ENCODE data around the gene HBM. TPM values are rescaled to one million over a fixed set of nuclear protein-coding genes. Genes with fewer than 3 reads are reported as not detected.
"Not testable (repeated sequence)": the region's sequence is repeated elsewhere in the genome, so short reads cannot be mapped to it uniquely, and the experiment has no call there.

HBM gene
- total RNA-seq, 2 donors from 2014 or later, result 1.2 TPM; not detected in 1

DNA sequence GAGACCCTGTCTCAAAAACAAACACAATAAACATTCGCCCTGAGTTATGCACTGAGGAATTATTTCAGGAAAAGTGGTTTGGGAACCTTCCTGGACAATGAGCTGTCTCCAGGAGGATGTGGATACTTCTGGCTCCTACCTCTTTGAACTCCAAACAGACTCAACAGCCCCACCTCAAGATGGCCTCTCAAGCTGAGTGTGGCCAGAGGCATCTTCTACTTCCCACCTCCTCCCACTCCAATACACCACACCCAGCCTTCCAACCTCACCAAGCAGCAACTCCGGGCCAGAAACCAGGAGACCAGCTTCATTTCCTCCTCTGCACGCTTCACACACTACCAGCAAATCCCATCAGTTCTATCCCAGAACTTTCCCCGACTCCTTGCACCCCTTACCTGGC lies 26.1 kb downstream of the HBM start:
- Histone ChIP-seq H3K27ac (no peak overlapping the region), H3K9me3 (no peaks in the 10 kb centered on the region), H3K36me3 (peaks cover 95% of the 10 kb centered on the region), H3K4me3 (no peak overlapping the region), H3K27me3 (no peaks in the 10 kb centered on the region), H3K4me1 (no peaks in the 10 kb centered on the region)
- TF ChIP-seq, protein P1, sequence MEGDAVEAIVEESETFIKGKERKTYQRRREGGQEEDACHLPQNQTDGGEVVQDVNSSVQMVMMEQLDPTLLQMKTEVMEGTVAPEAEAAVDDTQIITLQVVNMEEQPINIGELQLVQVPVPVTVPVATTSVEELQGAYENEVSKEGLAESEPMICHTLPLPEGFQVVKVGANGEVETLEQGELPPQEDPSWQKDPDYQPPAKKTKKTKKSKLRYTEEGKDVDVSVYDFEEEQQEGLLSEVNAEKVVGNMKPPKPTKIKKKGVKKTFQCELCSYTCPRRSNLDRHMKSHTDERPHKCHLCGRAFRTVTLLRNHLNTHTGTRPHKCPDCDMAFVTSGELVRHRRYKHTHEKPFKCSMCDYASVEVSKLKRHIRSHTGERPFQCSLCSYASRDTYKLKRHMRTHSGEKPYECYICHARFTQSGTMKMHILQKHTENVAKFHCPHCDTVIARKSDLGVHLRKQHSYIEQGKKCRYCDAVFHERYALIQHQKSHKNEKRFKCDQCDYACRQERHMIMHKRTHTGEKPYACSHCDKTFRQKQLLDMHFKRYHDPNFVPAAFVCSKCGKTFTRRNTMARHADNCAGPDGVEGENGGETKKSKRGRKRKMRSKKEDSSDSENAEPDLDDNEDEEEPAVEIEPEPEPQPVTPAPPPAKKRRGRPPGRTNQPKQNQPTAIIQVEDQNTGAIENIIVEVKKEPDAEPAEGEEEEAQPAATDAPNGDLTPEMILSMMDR (IDR thresholded peaks at IDR 0.05), result no peak
- no peak for DNase-seq (ENCODE audit: low spot score)

DNA sequence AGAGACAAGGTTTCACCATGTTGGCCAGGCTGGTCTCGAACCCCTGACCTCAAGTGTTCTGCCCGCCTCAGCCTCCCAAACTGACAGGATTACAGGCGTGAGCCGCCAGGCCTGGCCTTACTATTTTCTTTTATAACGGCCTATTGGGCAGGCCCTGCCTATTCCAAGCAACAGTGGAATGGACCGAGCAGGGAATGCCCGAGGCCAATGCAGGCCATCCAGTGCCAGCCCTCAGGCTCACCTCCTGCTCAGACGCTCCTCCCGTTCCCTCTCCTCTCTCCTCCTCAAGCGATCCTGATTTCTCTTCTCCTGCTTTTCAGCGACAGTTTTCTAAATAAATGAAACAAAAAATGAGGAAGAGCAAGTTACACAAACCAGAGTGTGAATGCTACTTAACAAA lies 26.9 kb downstream of the HBM start:
- DNase-seq (ENCODE audit: low spot score), result no peak
- no peaks in the 10 kb centered on the region for H3K27me3 ChIP-seq
- TF ChIP-seq, protein P1 (IDR thresholded peaks at IDR 0.05), result no peak
- no peak overlapping the region for H3K4me3 ChIP-seq
- H3K9me3 ChIP-seq, result no peaks in the 10 kb centered on the region
- H3K27ac ChIP-seq, result no peak overlapping the region
- no peaks in the 10 kb centered on the region for H3K4me1 ChIP-seq
- peaks cover 98% of the 10 kb centered on the region for H3K36me3 ChIP-seq

DNA sequence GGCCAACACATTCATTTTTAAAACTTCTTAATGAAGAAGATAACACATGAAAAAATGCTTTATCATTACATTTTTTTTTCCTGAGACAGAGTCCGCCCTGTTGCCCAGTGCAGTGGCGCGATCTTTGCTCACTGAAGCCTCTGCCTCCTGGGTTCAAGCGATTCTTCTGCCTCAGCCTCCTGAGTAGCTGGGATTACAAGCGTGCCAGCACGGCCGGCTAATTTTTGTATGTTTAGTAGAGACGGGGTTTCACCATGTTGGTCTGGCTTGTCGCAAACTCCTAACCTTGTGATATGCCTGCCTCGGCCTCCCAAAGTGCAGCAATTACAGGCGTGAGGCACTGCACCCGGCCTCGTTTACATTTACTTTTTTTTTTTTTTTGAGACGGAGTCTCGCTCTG lies 27.7 kb downstream of the HBM start:
- Histone ChIP-seq H3K36me3 (peaks cover 99% of the 10 kb centered on the region), H3K27me3 (no peaks in the 10 kb centered on the region), H3K4me1 (no peaks in the 10 kb centered on the region), H3K4me3 (no peak overlapping the region), H3K9me3 (no peaks in the 10 kb centered on the region), H3K27ac (no peak overlapping the region)
- TF ChIP-seq, protein P1 (IDR thresholded peaks at IDR 0.05), result no peak
- no peak for DNase-seq (ENCODE audit: low spot score)

DNA sequence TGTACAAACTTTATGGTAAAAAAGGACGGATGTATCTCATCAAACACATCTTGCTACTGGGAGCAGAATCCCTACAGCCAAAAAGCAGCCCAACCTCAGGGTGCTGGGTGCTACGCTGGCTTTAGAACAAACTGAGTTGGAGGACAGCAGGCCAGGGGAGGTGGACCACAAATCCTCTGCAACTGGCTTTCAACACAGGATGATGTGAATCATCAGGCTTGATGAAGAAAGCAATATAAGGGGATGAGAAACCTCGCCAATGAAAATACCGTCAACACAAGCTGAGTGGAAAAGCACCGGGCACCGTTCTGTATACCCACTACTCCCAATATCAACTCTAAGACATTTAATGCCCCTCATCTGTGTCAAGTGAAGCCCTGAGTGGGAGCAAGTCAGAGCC lies 28.7 kb downstream of the HBM start:
- no peaks in the 10 kb centered on the region for H3K27me3 ChIP-seq
- DNase-seq (ENCODE audit: low spot score), result no peak
- H3K9me3 ChIP-seq, result no peaks in the 10 kb centered on the region
- H3K27ac ChIP-seq, result no peak overlapping the region
- no peak overlapping the region for H3K4me3 ChIP-seq
- TF ChIP-seq, protein P1 (IDR thresholded peaks at IDR 0.05), result no peak
- H3K36me3 ChIP-seq, result peaks cover 99% of the 10 kb centered on the region
- no peaks in the 10 kb centered on the region for H3K4me1 ChIP-seq

DNA sequence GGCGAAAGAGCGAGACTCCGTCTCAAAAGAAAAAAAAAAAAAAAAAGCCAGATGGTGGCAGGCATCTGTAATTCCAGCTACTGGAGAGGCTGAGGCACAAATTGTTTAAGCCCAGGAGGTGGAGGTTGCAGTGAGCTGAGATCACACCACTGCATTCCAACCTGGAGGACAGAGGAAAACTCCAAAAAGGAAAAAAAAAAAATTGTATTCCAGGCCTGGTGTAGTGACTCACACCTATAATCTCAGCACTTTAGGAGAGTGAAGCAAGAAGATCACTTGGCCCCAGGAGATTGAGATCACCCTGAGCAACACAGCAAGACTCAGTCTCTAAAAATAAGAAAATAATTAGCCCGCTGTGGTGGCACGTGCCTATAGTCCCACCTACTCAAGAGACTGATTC lies 34.6 kb downstream of the HBM start:
- peaks cover 85% of the 10 kb centered on the region for H3K36me3 ChIP-seq

DNA sequence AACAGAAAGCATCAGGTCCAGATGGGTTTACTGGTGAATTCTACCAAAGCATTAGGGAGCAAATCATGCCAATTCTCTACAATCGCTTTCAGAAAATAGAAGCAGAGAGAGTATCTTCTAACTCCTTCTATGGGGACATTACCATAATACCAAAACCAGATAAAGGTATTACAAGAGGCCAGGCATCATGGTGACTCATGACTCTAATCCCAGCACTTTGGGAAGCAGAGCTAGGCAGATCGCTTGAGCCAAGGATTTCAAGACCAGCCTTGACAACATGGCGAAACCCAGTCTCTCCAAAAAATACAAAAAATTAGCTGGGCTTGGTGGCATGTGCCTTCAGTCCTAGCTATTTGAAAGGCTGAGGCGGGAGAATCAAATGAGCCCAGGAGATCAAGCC lies 37.5 kb downstream of the HBM start:
- no peak for DNase-seq (ENCODE audit: low spot score)
- Histone ChIP-seq H3K27ac (no peak overlapping the region), H3K27me3 (no peaks in the 10 kb centered on the region), H3K36me3 (peaks cover 86% of the 10 kb centered on the region), H3K9me3 (no peaks in the 10 kb centered on the region), H3K4me1 (no peaks in the 10 kb centered on the region), H3K4me3 (no peak overlapping the region)
- TF ChIP-seq, protein P1 (IDR thresholded peaks at IDR 0.05), result no peak

More for the DNA sequence above, 34.6 kb downstream of the HBM start:
- H3K4me1 ChIP-seq, result no peaks in the 10 kb centered on the region
- DNase-seq (ENCODE audit: low spot score), result no peak
- H3K9me3 ChIP-seq, result no peaks in the 10 kb centered on the region
- TF ChIP-seq, protein P1 (IDR thresholded peaks at IDR 0.05), result no peak
- H3K27me3 ChIP-seq, result no peaks in the 10 kb centered on the region
- no peak overlapping the region for H3K4me3 ChIP-seq
- no peak overlapping the region for H3K27ac ChIP-seq

DNA sequence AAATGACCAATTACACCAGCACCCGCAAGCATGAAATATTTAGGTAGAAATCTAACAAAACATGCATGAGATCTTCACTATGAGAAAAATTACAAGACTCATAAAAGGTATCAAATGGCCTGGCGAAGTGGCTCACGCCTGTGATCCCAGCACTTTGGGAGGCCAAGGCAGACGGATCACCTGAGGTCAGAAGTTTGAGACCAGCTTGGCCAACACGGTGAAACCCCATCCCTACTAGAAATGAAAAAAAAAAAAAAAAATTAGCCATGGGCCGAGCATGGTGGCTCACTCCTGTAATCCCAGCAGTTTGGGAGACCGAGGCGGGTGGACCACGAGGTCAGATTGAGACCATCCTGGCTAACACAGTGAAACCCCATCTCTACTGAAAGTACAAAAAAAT lies 38.3 kb downstream of the HBM start:
- not testable (repeated sequence) for H3K27me3 ChIP-seq; H3K9me3 ChIP-seq; H3K4me1 ChIP-seq; DNase-seq (ENCODE audit: low spot score); H3K27ac ChIP-seq; H3K4me3 ChIP-seq
- H3K36me3 ChIP-seq, result peaks cover 86% of the 10 kb centered on the region

DNA sequence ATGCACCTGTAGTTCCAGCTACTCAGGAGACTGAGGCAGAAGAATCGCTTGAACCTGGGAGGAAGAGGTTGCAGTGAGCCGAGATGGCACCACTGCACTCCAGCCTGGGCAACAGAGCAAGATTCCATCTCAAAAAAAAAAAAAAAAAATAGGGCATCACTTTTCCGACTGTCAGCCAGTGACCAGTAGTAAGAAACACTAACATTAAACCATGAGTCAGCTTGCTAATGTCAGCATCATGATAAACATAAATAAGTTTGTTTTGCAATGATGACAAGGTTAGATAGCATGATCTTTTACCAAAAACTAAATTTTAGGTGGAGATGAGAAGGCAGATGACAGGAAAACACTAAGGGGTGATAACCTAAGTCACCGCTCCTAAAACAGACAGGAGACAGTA lies 43.6 kb downstream of the HBM start:
- H3K4me3 ChIP-seq; H3K9me3 ChIP-seq; DNase-seq (ENCODE audit: low spot score); H3K27me3 ChIP-seq; H3K4me1 ChIP-seq; H3K27ac ChIP-seq: not testable (repeated sequence)
- peaks cover 62% of the 10 kb centered on the region for H3K36me3 ChIP-seq

DNA sequence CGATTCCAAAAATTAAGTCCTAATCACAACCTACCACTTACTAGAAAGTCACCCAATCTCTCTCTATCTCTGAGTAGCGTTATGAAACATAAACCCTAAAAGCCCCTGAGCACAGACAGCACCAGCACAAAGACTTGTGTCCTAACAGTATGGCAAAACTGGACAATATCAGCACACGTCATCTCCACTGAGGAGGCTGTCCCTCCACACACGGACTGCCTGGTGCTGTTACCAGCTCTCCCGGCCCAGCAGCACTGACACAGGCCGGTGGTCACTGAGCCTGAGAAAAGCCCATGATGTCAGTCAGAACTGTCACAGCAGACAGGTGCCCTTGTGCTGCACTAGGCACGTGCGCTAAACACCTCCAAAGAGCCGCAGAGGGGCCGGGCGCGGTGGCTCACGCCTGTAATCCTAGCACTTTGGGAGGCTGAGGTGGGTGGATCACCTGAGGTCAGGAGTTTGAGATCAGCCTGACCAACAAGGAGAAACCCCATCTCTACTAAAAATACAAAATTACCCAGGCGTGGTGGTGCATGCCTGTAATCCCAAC lies 45.9 kb downstream of the HBM start:
- H3K4me1 ChIP-seq; H3K4me3 ChIP-seq; H3K9me3 ChIP-seq; H3K27ac ChIP-seq; H3K27me3 ChIP-seq; DNase-seq (ENCODE audit: low spot score): not testable (repeated sequence)
- peaks cover 62% of the 10 kb centered on the region for H3K36me3 ChIP-seq
